B cell (primary cell): Measurements from ENCODE around the gene TRIM47. TPM values are rescaled to one million over a fixed set of nuclear protein-coding genes. Genes with fewer than 3 reads are reported as not detected.
A peak's percentile ranks its signal among the peaks of the same experiment; 100 is the strongest.

Experiments
- ATAC-seq: fragments of 200-7000 bp; cut with Tn5 transposase; one replicate; pipeline ENCODE4 v1.10.0; 2021; ENCODE audit warnings: low read depth, mild to moderate bottlenecking, moderate number of reproducible peaks, moderate library complexity
- CTCF ChIA-PET: fragments of 350-600 bp; sonication (Branson Sonifier 250); formaldehyde crosslinking; loops from one replicate; lab custom pipeline; 2021; ENCODE audit warnings: antibody characterized with exemption, inconsistent platforms; lab: Charles Lee
- POLR2A ChIA-PET: fragments of 350-600 bp; sonication (Branson Sonifier 250); formaldehyde crosslinking; loops from one replicate; lab custom pipeline; 2021; ENCODE audit warnings: antibody characterized with exemption; lab: Charles Lee
- DNase-seq: peaks from one replicate; pipeline ENCODE4 v3.0.0; 2013
- H2AFZ ChIP-seq: 2 replicates; pipeline ENCODE4 v1.6.1; 2012; ENCODE audit warnings: mild to moderate bottlenecking, low read depth, low read length; ENCODE audit not compliant: insufficient read depth, poor library complexity, severe bottlenecking
- H3K27ac ChIP-seq, 2 donors: 1 replicate in 1 of 2; 2 replicates in 1 of 2; pipeline ENCODE4 v1.5.1; 2012 to 2013; ENCODE audit warnings: low read length in 2 of 2, mild to moderate bottlenecking in 2 of 2, moderate library complexity in 1 of 2
- H3K27me3 ChIP-seq, 4 experiments: fragments of 200-600 bp in 1 of 4; sonication (generic) in 1 of 4; replicated peaks in 1 of 4; 1 replicate in 2 of 4; 2 replicates in 2 of 4; pipeline versions ENCODE4 v1.6.1 to v1.7.0; 2013 to 2016; ENCODE audit warnings: low read length in 3 of 4, mild to moderate bottlenecking in 2 of 4, mixed read lengths in 1 of 4, moderate library complexity in 1 of 4; ENCODE audit not compliant: insufficient read depth in 4 of 4, control insufficient read depth in 3 of 4; ENCODE audit errors: control extremely low read depth in 1 of 4
- H3K36me3 ChIP-seq, 2 experiments: replicated peaks in 1 of 2; 1 replicate in 1 of 2; 2 replicates in 1 of 2; pipeline versions ENCODE4 v1.6.1 to v1.7.1; 2013; ENCODE audit warnings: low read length in 1 of 2; ENCODE audit not compliant: insufficient read depth in 2 of 2, control insufficient read depth in 1 of 2; ENCODE audit errors: control extremely low read depth in 1 of 2, extremely low read depth in 1 of 2
- H3K4me1 ChIP-seq, 2 donors: fragments of 200-600 bp in 1 of 2; sonication (generic) in 1 of 2; 1 replicate in 1 of 2; 2 replicates in 1 of 2; pipeline versions ENCODE4 v1.5.1 to v1.6.1; 2013 to 2017; ENCODE audit warnings: low read length in 2 of 2; ENCODE audit not compliant: control insufficient read depth in 2 of 2, insufficient read depth in 2 of 2
- H3K4me2 ChIP-seq: replicated peaks from 2 replicates; pipeline ENCODE3; 2012; ENCODE audit warnings: mild to moderate bottlenecking, low read depth, low read length; ENCODE audit not compliant: poor library complexity, severe bottlenecking
- H3K4me3 ChIP-seq, 5 experiments: fragments of 200-600 bp in 1 of 5; sonication (generic) in 1 of 5; 1 replicate in 3 of 5; 2 replicates in 2 of 5; pipeline versions ENCODE4 v1.5.1 to v1.7.0; 2011 to 2016; ENCODE audit warnings: low read length in 4 of 5, mild to moderate bottlenecking in 4 of 5, low read depth in 2 of 5, control low read depth in 1 of 5, moderate library complexity in 1 of 5; ENCODE audit not compliant: insufficient read depth in 1 of 5; ENCODE audit errors: control extremely low read depth in 1 of 5, extremely low read depth in 1 of 5
- H3K79me2 ChIP-seq: fragments of 200-600 bp; sonication (generic); one replicate; pipeline ENCODE4 v1.6.0; 2016; ENCODE audit warnings: low read length; ENCODE audit not compliant: control insufficient read depth, insufficient read depth
- H3K9ac ChIP-seq: fragments of 200-600 bp; sonication (generic); 2 replicates; pipeline ENCODE4 v1.6.1; 2017; ENCODE audit warnings: mild to moderate bottlenecking, low read length, moderate library complexity
- H3K9me3 ChIP-seq, 3 donors: one replicate each; pipeline versions ENCODE4 v1.6.1 to v1.7.1; 2013; ENCODE audit warnings: low read length in 2 of 3; ENCODE audit not compliant: control insufficient read depth in 2 of 3, insufficient read depth in 1 of 3; ENCODE audit errors: control extremely low read depth in 1 of 3
- H4K20me1 ChIP-seq: 2 replicates; pipeline ENCODE4 v1.6.0; 2012; ENCODE audit warnings: mild to moderate bottlenecking, low read length; ENCODE audit not compliant: insufficient read depth, control insufficient read depth, poor library complexity, severe bottlenecking
- H3K27ac Mint-ChIP-seq: one replicate; pipeline ENCODE4 v1.8.0; 2021; ENCODE audit warnings: mixed read lengths
- H3K27me3 Mint-ChIP-seq: one replicate; pipeline ENCODE4 v1.8.0; 2021; ENCODE audit warnings: mixed read lengths
- H3K4me1 Mint-ChIP-seq: one replicate; pipeline ENCODE4 v1.8.0; 2021; ENCODE audit warnings: mixed read lengths
- H3K4me3 Mint-ChIP-seq: one replicate; pipeline ENCODE4 v1.8.0; 2021; ENCODE audit warnings: mixed read lengths
- H3K9me3 Mint-ChIP-seq: one replicate; pipeline ENCODE4 v1.8.0; 2022; ENCODE audit warnings: mixed read lengths; ENCODE audit not compliant: insufficient read depth
- EZH2 ChIP-seq: IDR thresholded peaks from 2 replicates; pipeline ENCODE4 v1.6.1; 2012; ENCODE audit warnings: borderline replicate concordance, low read depth, mild to moderate bottlenecking, moderate library complexity, low read length; ENCODE audit not compliant: insufficient read depth, poor library complexity, severe bottlenecking
- WGBS: methylation state at CpG from one replicate; pipeline ENCODE4 v1.1.5; 2013; ENCODE audit warnings: missing lambda C conversion rate; ENCODE audit not compliant: insufficient coverage; 5-methylcytosine and 5-hydroxymethylcytosine counted together
- intact Hi-C: fragments of 100-400 bp; cut with micrococcal nuclease; formaldehyde crosslinking; loops from one replicate; pipeline ENCODE4 v1.10.0; 2022
- polyA plus RNA-seq: library from polyadenylated mRNA; depleted of rRNA; stranded (reverse); fragments of >200 nt; gene quantifications from 2 replicates; pipeline ENCODE4 v1.2.3, GENCODE V29; 2012
- total RNA-seq, 2 donors: library from RNA; stranded (reverse); fragments of 120-200 nt in 1 of 2; gene quantifications; 1 replicate in 1 of 2; 2 replicates in 1 of 2; pipeline versions ENCODE4 v1.2.3 to v1.2.4, GENCODE V29; 2013 to 2022
- TF ChIP-seq, protein P1 (sequence below): fragments of 200-600 bp; IDR thresholded peaks from one replicate; pipeline ENCODE4 v1.8.0; 2022; ENCODE audit warnings: antibody characterized with exemption, mild to moderate bottlenecking

The TRIM47 gene
- total and polyA plus RNA-seq, 2 donors (not counting 1 experiment from before 2014, with no cell fraction given) = 6.4 to 8.3 TPM

DNA sequence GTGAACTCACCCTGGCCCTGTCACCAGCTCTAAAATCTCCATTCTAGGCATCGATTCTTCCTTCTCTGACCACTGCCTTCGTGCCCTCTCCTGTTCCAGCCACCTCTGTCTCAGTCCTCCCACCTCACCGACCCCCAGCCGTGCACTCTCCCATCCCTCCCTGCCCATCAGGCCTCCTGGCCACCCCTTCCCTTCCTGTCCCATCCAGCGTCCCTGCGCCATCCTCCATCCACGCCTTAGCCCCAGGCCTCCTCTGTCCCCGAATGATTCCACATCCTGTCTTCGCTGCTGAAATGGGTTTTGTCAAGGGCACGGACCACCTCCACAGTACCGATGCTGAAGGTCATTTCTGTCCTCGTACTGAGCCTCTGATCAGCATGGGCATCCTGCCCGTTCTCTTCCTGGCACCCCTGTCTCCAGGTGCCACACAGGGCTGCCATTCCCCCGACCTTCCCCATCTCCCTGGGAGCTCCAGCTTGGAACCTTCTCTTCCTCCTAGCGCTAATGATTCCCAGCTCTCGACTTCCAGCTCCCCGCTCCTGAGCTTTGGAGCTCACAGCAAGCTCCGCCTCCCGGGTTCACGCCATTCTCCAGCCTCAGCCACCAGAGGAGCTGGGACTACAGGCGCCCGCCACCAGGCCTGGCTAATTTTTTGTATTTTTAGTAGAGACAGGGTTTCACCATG, 15.8 kb upstream of the TRIM47 start:
- Histone ChIP-seq H2AFZ (no peak overlapping the region), H3K9me3 (no peaks in the 10 kb centered on the region), H3K27ac (no peak overlapping the region), H3K4me2 (no peak overlapping the region), H3K27me3 (no peaks in the 10 kb centered on the region), H3K36me3 (peaks cover 2 to 27% of the 10 kb centered on the region in 2 experiments), H3K9ac (no peak overlapping the region), H4K20me1 (peaks cover 29% of the 10 kb centered on the region), H3K79me2 (peaks cover 24% of the 10 kb centered on the region), H3K4me3 (no peak overlapping the region), H3K4me1 (peaks cover 16 to 19% of the 10 kb centered on the region in 2 donors)
- Mint-ChIP-seq H3K27me3 (no peaks in the 10 kb centered on the region), H3K4me3 (peak overlapping the region; percentile 66), H3K9me3 (no peaks in the 10 kb centered on the region), H3K4me1 (peaks cover 26% of the 10 kb centered on the region), H3K27ac (no peak overlapping the region)
- ChIA-PET POLR2A (interaction anchor here (0.6 to 1.0 kb wide), 3 partner anchors 49 to 923 kb away, joined by 3 read pairs; no protein-coding TSS in a partner anchor), CTCF (interaction anchor here (0.6 to 5.9 kb wide), 5 partner anchors 11 to 129 kb away, joined by 3 to 52 read pairs (median 3); partner anchors contain the start of genes GALK1, TRIM47 and WBP2)
- intact Hi-C loops = no loop called here
- no peak for TF ChIP-seq EZH2
- TF ChIP-seq, protein P1, sequence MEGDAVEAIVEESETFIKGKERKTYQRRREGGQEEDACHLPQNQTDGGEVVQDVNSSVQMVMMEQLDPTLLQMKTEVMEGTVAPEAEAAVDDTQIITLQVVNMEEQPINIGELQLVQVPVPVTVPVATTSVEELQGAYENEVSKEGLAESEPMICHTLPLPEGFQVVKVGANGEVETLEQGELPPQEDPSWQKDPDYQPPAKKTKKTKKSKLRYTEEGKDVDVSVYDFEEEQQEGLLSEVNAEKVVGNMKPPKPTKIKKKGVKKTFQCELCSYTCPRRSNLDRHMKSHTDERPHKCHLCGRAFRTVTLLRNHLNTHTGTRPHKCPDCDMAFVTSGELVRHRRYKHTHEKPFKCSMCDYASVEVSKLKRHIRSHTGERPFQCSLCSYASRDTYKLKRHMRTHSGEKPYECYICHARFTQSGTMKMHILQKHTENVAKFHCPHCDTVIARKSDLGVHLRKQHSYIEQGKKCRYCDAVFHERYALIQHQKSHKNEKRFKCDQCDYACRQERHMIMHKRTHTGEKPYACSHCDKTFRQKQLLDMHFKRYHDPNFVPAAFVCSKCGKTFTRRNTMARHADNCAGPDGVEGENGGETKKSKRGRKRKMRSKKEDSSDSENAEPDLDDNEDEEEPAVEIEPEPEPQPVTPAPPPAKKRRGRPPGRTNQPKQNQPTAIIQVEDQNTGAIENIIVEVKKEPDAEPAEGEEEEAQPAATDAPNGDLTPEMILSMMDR = no peak
- 97% methylated on average over 22 of the region's 22 CpGs for WGBS
- DNase-seq (no peak), ATAC-seq (no peak)
